ENCODE results near the gene CRELD2.

Gene CRELD2

DNA sequence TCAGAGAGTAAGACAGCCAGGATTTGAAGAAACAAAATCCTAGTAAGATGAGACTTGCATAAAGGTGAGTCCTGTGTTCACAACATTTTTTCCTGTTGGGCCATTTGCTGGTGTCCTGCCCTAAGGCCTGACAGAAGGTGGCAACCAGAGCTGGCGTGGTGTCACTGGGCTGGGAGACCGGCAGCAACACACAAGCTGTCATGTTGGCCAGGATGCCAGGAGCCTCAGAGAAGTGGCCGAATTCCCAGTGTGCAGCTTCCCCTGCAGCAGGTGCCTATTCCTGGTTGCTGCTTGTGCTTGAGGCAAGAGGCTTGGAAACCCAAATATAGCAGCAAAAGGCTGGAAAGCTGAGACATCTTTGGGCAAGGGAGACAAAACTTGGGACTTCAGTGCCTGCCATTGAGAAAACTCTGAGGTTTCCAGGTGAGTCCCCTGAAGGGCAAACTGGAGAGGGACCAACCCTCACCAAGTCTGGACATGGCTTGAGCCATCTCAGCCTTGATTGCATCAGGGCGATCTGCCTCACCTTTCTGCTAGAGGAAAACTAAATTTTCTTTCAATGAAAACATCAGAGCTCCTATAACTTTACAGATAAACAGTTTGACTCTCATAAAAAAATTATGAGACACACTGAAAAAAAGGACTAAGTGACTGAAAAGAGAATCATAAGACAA is 26.1 kb upstream of the CRELD2 start:
- Histone ChIP-seq H3K9me3 (ENCODE audit: insufficient read depth, low read depth, low read length) (peaks cover 3% of the 10 kb centered on the region), H3K27me3 (ENCODE audit: insufficient read depth, low read length) (no peaks in the 10 kb centered on the region), H3K9ac (ENCODE audit: low read depth, low read length) (no peak overlapping the region), H3K4me1 (ENCODE audit: insufficient read depth, low read length) (no peaks in the 10 kb centered on the region), H3K27ac (ENCODE audit: low read length) (no peak overlapping the region), H3K4me3 (ENCODE audit: low read length) (no peak overlapping the region), H3K36me3 (ENCODE audit: insufficient read depth, low read depth, low read length) (peaks cover 36% of the 10 kb centered on the region)

- Histone ChIP-seq H3K36me3 (ENCODE audit: insufficient read depth, low read depth, low read length) (peaks cover 30% of the 10 kb centered on the region), H3K9me3 (ENCODE audit: insufficient read depth, low read depth, low read length) (peaks cover 3% of the 10 kb centered on the region), H3K4me3 (ENCODE audit: low read length) (no peak overlapping the region), H3K9ac (ENCODE audit: low read depth, low read length) (no peak overlapping the region), H3K27ac (ENCODE audit: low read length) (no peak overlapping the region), H3K27me3 (ENCODE audit: insufficient read depth, low read length) (no peaks in the 10 kb centered on the region), H3K4me1 (ENCODE audit: insufficient read depth, low read length) (no peaks in the 10 kb centered on the region)
Measured at GRCh38 chr22:49893025-49893424, 25.4 kb upstream of the CRELD2 start.

GRCh38 chr22:49894322-49895054 is 23.9 kb upstream of the CRELD2 start:
- H3K4me1 ChIP-seq (ENCODE audit: insufficient read depth, low read length) = no peaks in the 10 kb centered on the region
- H3K9ac ChIP-seq (ENCODE audit: low read depth, low read length) = no peak overlapping the region
- peaks cover 15% of the 10 kb centered on the region for H3K36me3 ChIP-seq (ENCODE audit: insufficient read depth, low read depth, low read length)
- no peak overlapping the region for H3K4me3 ChIP-seq (ENCODE audit: low read length)
- H3K9me3 ChIP-seq (ENCODE audit: insufficient read depth, low read depth, low read length) = peaks cover 2% of the 10 kb centered on the region
- no peak overlapping the region for H3K27ac ChIP-seq (ENCODE audit: low read length)
- no peaks in the 10 kb centered on the region for H3K27me3 ChIP-seq (ENCODE audit: insufficient read depth, low read length)

DNA sequence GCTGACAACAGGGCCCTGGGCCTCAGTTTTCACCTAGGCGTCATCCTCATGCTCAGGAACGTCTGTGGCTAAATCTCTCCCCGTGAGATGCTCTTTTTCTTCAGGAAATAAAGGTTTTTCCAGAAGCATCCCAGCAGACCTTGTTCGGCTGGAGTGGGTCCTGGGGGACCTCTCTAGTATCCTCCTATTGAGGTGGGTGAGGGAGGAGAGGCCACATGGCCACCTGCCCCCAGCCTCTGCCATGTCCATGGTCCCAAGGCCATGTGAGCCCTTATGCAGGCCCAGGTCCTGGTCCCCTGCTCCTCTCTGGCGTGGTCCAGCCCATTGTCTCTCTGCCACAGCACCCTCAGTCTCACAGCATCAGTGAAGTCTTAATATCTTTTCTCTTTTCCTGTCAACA is 22.2 kb upstream of the CRELD2 start:
- Histone ChIP-seq H3K36me3 (ENCODE audit: insufficient read depth, low read depth, low read length) (peaks cover 15% of the 10 kb centered on the region), H3K27ac (ENCODE audit: low read length) (no peak overlapping the region)

DNA sequence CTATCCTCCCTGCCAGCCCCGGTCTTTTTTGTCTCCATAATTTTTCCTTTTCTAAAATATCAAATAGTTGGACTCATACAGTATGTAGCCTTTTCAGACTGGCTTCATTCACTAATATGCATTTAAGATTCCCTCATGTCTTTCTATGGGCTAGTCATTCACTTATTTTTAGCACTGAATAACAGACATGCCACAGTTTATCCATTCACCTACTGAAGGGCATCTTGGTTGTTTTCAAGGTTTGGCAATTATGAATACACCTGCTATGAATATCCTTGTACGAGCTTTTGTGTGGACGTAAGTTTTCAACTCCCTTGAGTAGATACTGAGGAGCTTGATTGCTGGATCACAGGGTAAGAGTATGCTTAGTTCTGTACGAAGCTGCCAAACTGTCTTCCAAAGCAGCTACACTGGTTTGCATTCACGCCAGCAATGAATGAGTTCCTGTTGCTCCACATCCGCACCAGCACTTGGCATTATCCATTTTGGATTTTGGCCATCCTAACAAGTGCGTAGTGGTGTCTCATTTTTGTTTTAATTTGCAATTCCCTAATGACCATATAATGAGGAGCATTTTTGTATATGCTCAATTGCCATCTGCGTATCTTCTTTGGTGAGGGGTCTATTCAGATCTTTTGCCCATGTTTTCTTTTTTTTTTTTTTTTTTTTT is 21.3 kb upstream of the CRELD2 start:
- Histone ChIP-seq H3K9ac (ENCODE audit: low read depth, low read length) (no peak overlapping the region), H3K4me1 (ENCODE audit: insufficient read depth, low read length) (no peaks in the 10 kb centered on the region), H3K27ac (ENCODE audit: low read length) (no peak overlapping the region), H3K9me3 (ENCODE audit: insufficient read depth, low read depth, low read length) (no peaks in the 10 kb centered on the region; the same call in none of the 2 replicates), H3K27me3 (ENCODE audit: insufficient read depth, low read length) (no peaks in the 10 kb centered on the region), H3K36me3 (ENCODE audit: insufficient read depth, low read depth, low read length) (peaks cover 20% of the 10 kb centered on the region), H3K4me3 (ENCODE audit: low read length) (no peak overlapping the region)

More for the DNA sequence above, 22.2 kb upstream of the CRELD2 start:
- H3K4me3 ChIP-seq (ENCODE audit: low read length) = no peak overlapping the region
- H3K9me3 ChIP-seq (ENCODE audit: insufficient read depth, low read depth, low read length) = no peaks in the 10 kb centered on the region; the same call in 1 of the 2 replicates
- no peak overlapping the region for H3K9ac ChIP-seq (ENCODE audit: low read depth, low read length)
- no peaks in the 10 kb centered on the region for H3K4me1 ChIP-seq (ENCODE audit: insufficient read depth, low read length)
- H3K27me3 ChIP-seq (ENCODE audit: insufficient read depth, low read length) = no peaks in the 10 kb centered on the region

- Histone ChIP-seq H3K36me3 (ENCODE audit: insufficient read depth, low read depth, low read length) (peaks cover 33% of the 10 kb centered on the region), H3K27ac (ENCODE audit: low read length) (no peak overlapping the region), H3K9me3 (ENCODE audit: insufficient read depth, low read depth, low read length) (no peaks in the 10 kb centered on the region; the same call in none of the 2 replicates), H3K9ac (ENCODE audit: low read depth, low read length) (no peak overlapping the region), H3K4me1 (ENCODE audit: insufficient read depth, low read length) (no peaks in the 10 kb centered on the region), H3K27me3 (ENCODE audit: insufficient read depth, low read length) (no peaks in the 10 kb centered on the region), H3K4me3 (ENCODE audit: low read length) (no peak overlapping the region)
Measured at GRCh38 chr22:49899530-49899929, 18.9 kb upstream of the CRELD2 start.

GRCh38 chr22:49900441-49901230 is 17.8 kb upstream of the CRELD2 start:
- no peaks in the 10 kb centered on the region for H3K4me1 ChIP-seq (ENCODE audit: insufficient read depth, low read length)
- H3K4me3 ChIP-seq (ENCODE audit: low read length) = no peak overlapping the region
- H3K27me3 ChIP-seq (ENCODE audit: insufficient read depth, low read length) = no peaks in the 10 kb centered on the region
- no peak overlapping the region for H3K9ac ChIP-seq (ENCODE audit: low read depth, low read length)
- H3K27ac ChIP-seq (ENCODE audit: low read length) = no peak overlapping the region
- peaks cover 33% of the 10 kb centered on the region for H3K36me3 ChIP-seq (ENCODE audit: insufficient read depth, low read depth, low read length)
- no peaks in the 10 kb centered on the region; the same call in none of the 2 replicates for H3K9me3 ChIP-seq (ENCODE audit: insufficient read depth, low read depth, low read length)

DNA sequence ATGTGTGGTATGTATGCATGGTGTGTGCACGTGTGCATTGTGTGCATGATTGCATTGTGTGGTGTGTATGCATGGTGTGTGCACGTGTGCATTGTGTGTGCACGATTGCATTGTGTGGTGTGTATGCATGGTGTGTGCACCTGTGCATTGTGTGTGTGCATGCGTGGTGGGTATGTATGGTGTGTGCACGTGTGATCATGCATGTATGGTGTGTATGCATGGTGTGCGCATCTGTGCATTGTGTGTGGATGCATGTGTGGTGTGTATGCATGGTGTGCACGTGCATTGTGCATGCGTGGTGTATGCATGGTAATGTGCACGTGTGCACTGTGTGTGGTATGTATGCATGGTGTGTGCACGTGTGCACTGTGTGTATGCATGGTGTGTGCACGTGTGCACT is 17.0 kb upstream of the CRELD2 start:
- Histone ChIP-seq H3K9ac (ENCODE audit: low read depth, low read length) (no peak overlapping the region), H3K27ac (ENCODE audit: low read length) (no peak overlapping the region), H3K9me3 (ENCODE audit: insufficient read depth, low read depth, low read length) (no peaks in the 10 kb centered on the region; the same call in none of the 2 replicates), H3K4me1 (ENCODE audit: insufficient read depth, low read length) (no peaks in the 10 kb centered on the region), H3K36me3 (ENCODE audit: insufficient read depth, low read depth, low read length) (peaks cover 33% of the 10 kb centered on the region), H3K4me3 (ENCODE audit: low read length) (no peak overlapping the region), H3K27me3 (ENCODE audit: insufficient read depth, low read length) (no peaks in the 10 kb centered on the region)

GRCh38 chr22:49903322-49904039 is 15.0 kb upstream of the CRELD2 start:
- H3K9ac ChIP-seq (ENCODE audit: low read depth, low read length) = no peak overlapping the region
- no peaks in the 10 kb centered on the region; the same call in 1 of the 2 replicates for H3K9me3 ChIP-seq (ENCODE audit: insufficient read depth, low read depth, low read length)
- peaks cover 37% of the 10 kb centered on the region for H3K36me3 ChIP-seq (ENCODE audit: insufficient read depth, low read depth, low read length)
- H3K4me1 ChIP-seq (ENCODE audit: insufficient read depth, low read length) = no peaks in the 10 kb centered on the region
- H3K27me3 ChIP-seq (ENCODE audit: insufficient read depth, low read length) = no peaks in the 10 kb centered on the region
- H3K4me3 ChIP-seq (ENCODE audit: low read length) = no peak overlapping the region
- H3K27ac ChIP-seq (ENCODE audit: low read length) = no peak overlapping the region

GRCh38 chr22:49904040-49904369 is 14.4 kb upstream of the CRELD2 start:
- Histone ChIP-seq H3K36me3 (ENCODE audit: insufficient read depth, low read depth, low read length) (peaks cover 39% of the 10 kb centered on the region), H3K4me1 (ENCODE audit: insufficient read depth, low read length) (no peaks in the 10 kb centered on the region), H3K9me3 (ENCODE audit: insufficient read depth, low read depth, low read length) (no peaks in the 10 kb centered on the region; the same call in 1 of the 2 replicates), H3K27me3 (ENCODE audit: insufficient read depth, low read length) (no peaks in the 10 kb centered on the region), H3K4me3 (ENCODE audit: low read length) (no peak overlapping the region), H3K9ac (ENCODE audit: low read depth, low read length) (no peak overlapping the region), H3K27ac (ENCODE audit: low read length) (no peak overlapping the region)

DNA sequence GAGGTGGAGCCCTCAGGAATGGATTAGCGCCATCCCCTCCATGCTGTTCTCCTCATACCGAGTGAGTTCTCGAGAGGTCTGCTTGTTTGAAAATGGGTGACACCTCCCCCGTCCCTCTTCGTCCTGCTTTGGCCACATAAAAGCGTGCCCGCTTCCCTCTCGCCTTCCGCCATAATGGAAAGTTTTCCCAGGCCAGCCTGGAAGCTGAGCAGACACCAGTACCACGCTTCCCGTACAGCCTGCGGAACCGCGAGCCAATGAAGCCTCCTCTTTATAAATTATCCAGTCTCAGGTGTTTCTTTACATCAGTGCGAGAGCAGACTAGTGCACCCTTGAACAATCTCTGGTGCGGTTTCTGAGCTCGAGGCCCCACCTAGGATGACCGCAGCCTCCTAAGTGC is 13.0 kb upstream of the CRELD2 start:
- no peak overlapping the region for H3K4me3 ChIP-seq (ENCODE audit: low read length)

More for the DNA sequence above, 13.0 kb upstream of the CRELD2 start:
- H3K9ac ChIP-seq (ENCODE audit: low read depth, low read length) = no peak overlapping the region
- no peaks in the 10 kb centered on the region for H3K27me3 ChIP-seq (ENCODE audit: insufficient read depth, low read length)
- H3K4me1 ChIP-seq (ENCODE audit: insufficient read depth, low read length) = no peaks in the 10 kb centered on the region
- no peaks in the 10 kb centered on the region; the same call in 1 of the 2 replicates for H3K9me3 ChIP-seq (ENCODE audit: insufficient read depth, low read depth, low read length)
- H3K27ac ChIP-seq (ENCODE audit: low read length) = no peak overlapping the region
- peaks cover 40% of the 10 kb centered on the region for H3K36me3 ChIP-seq (ENCODE audit: insufficient read depth, low read depth, low read length)
